HEK293T (cell line): Measurements from ENCODE around the gene MTM1.

Experiments
- CTCF ChIA-PET: fragments of 350-600 bp; formaldehyde crosslinking; extraction: SDS; loops from one replicate; lab custom pipeline; 2021; ENCODE audit warnings: antibody characterized with exemption, inconsistent platforms; lab: Yijun Ruan, JAX
- POLR2A ChIA-PET: fragments of 350-600 bp; formaldehyde crosslinking; extraction: SDS; loops from one replicate; lab custom pipeline; 2020; ENCODE audit warnings: antibody characterized with exemption, inconsistent platforms; lab: Yijun Ruan, JAX
- DNase-seq: peaks from one replicate; pipeline ENCODE4 v3.0.0; 2012; ENCODE audit warnings: mixed read lengths; ENCODE audit errors: extremely low spot score
- ARNT ChIP-seq: fragments of 450-650 bp; IDR thresholded peaks from 2 replicates; pipeline ENCODE4 v1.6.1; 2017; ENCODE audit warnings: mild to moderate bottlenecking
- BHLHE40 ChIP-seq: fragments of 450-650 bp; IDR thresholded peaks from 2 replicates; pipeline ENCODE4 v1.6.1; 2016; ENCODE audit warnings: mild to moderate bottlenecking, moderate library complexity, borderline replicate concordance
- CTBP1 ChIP-seq: fragments of 450-650 bp; IDR thresholded peaks from 2 replicates; pipeline ENCODE4 v1.6.1; 2016; ENCODE audit warnings: borderline replicate concordance
- ELF4 ChIP-seq: fragments of 450-650 bp; IDR thresholded peaks from 2 replicates; pipeline ENCODE4 v1.6.1; 2017; ENCODE audit warnings: antibody characterized with exemption
- FOXA1 ChIP-seq: fragments of 450-650 bp; IDR thresholded peaks from 2 replicates; pipeline ENCODE4 v1.6.1; 2016; ENCODE audit warnings: mild to moderate bottlenecking
- FOXK2 ChIP-seq: fragments of 450-650 bp; IDR thresholded peaks from 2 replicates; pipeline ENCODE4 v1.6.1; 2016; ENCODE audit warnings: mild to moderate bottlenecking
- FOXM1 ChIP-seq: fragments of 450-650 bp; IDR thresholded peaks from 2 replicates; pipeline ENCODE4 v1.6.1; 2017; ENCODE audit warnings: mild to moderate bottlenecking, borderline replicate concordance
- HDGF ChIP-seq: fragments of 450-650 bp; IDR thresholded peaks from 2 replicates; pipeline ENCODE4 v1.6.1; 2017; ENCODE audit warnings: antibody characterized with exemption, borderline replicate concordance
- L3MBTL2 ChIP-seq: fragments of 450-650 bp; conservative IDR thresholded peaks from 2 replicates; pipeline ENCODE4 v1.6.1; 2016; ENCODE audit warnings: mild to moderate bottlenecking
- LEF1 ChIP-seq: fragments of 450-650 bp; IDR thresholded peaks from 2 replicates; pipeline ENCODE4 v1.6.1; 2017; ENCODE audit warnings: mild to moderate bottlenecking, borderline replicate concordance
- NFRKB ChIP-seq: fragments of 450-650 bp; IDR thresholded peaks from 2 replicates; pipeline ENCODE4 v1.6.1; 2016; ENCODE audit warnings: mild to moderate bottlenecking, moderate library complexity
- SP1 ChIP-seq: fragments of 450-650 bp; IDR thresholded peaks from 2 replicates; pipeline ENCODE4 v1.6.1; 2017
- SUZ12 ChIP-seq: fragments of 450-650 bp; IDR thresholded peaks from 2 replicates; pipeline ENCODE4 v1.6.1; 2016; ENCODE audit warnings: mild to moderate bottlenecking
- TARDBP ChIP-seq: fragments of 450-650 bp; IDR thresholded peaks from 2 replicates; pipeline ENCODE4 v1.6.1; 2016
- ZNF384 ChIP-seq: fragments of 450-650 bp; IDR thresholded peaks from 2 replicates; pipeline ENCODE4 v1.6.1; 2016
- TF ChIP-seq, protein P1 (sequence below): fragments of 450-650 bp; IDR thresholded peaks from 2 replicates; pipeline ENCODE4 v1.6.1; 2016

The MTM1 gene

DNA sequence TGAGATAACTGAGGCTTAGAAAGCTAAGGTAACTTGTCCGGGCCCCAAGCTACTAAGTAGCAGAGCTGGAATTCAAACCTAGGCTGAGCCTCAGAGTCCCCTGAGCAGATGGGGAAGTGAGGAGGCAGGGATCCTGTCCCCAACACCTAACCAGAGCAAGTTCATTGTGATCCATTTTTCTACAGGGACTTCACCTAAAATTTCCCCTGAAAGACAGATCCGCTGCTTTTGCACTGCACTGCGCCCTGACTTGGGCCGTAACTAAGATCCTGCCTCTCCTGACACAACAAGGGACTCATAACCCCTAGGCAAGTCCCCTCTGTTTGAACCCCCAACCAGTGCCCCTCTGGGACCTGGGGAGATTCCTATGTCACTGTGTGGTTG, 25.6 kb upstream of the MTM1 start:
- no peak for TF ChIP-seq SUZ12
- no peak for TF ChIP-seq FOXA1
- TF ChIP-seq SP1, result no peak
- no peak for TF ChIP-seq ZNF384
- no peak for TF ChIP-seq CTBP1
- no peak for TF ChIP-seq ARNT
- no peak for TF ChIP-seq ELF4
- no peak for TF ChIP-seq FOXM1
- TF ChIP-seq, protein P1, sequence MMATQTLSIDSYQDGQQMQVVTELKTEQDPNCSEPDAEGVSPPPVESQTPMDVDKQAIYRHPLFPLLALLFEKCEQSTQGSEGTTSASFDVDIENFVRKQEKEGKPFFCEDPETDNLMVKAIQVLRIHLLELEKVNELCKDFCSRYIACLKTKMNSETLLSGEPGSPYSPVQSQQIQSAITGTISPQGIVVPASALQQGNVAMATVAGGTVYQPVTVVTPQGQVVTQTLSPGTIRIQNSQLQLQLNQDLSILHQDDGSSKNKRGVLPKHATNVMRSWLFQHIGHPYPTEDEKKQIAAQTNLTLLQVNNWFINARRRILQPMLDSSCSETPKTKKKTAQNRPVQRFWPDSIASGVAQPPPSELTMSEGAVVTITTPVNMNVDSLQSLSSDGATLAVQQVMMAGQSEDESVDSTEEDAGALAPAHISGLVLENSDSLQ, result no peak
- TF ChIP-seq L3MBTL2, result no peak
- TF ChIP-seq HDGF, result no peak
- TF ChIP-seq NFRKB, result no peak
- ChIA-PET POLR2A (interaction anchor here (1.2 kb wide), 1 partner anchor 28 kb away, joined by 3 read pairs; no protein-coding TSS in a partner anchor), CTCF (no interaction called here)
- no peak for DNase-seq

DNA sequence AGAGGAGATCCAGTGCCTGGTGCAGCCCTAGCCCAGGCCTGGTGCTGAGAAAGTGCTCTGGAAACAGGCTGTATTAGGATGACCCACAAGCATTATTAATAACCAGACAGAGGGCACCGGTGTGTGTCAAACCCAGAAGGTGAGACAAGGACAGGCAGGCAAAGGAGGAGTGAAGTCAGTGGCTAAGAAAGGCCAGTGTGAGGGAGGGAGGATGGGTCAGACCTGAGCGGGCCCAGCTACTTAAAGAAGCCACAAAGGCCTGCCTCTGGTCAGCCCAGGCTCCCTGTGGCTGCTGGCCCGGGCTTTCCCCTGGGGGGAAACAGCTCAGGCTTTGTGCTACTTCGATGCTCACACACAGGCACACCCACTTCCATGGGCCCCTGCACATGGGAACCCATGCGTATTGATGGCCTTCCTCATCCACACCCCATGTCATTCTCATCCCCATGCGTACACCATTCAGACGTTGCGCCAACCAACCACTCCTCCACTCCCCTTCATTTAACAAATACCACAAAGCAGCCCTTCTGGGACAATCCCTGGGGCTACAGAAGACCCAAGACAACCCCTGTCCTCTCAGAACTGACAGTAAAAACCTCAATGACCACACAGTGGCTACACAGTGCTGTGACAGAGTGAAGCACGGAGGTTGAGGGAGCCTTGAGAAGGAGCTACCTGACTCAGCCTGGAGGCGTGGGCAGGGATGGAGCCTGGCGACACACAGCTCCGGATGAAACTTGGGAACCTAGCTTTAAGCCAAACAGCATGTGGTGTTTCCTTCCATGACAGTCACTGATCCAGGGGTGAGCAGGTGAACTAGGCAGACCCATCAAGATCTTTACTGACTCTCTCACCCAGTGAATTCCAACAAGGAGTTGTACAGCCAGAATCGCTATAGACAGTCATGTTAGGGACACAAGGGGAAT, 24.9 kb upstream of the MTM1 start:
- CTCF ChIA-PET, result interaction anchor here (0.6 kb wide), 1 partner anchor 50 kb away, joined by 3 read pairs; no protein-coding TSS in a partner anchor
- no peak for DNase-seq
- TF ChIP-seq ELF4 (no peak), TARDBP (no peak), CTBP1 (no peak), HDGF (no peak), L3MBTL2 (no peak), ZNF384 (no peak), FOXM1 (no peak), LEF1 (no peak), FOXA1 (no peak), FOXK2 (no peak), NFRKB (no peak), SUZ12 (no peak)
- TF ChIP-seq, protein P1, result no peak
- POLR2A ChIA-PET, result no interaction called here

DNA sequence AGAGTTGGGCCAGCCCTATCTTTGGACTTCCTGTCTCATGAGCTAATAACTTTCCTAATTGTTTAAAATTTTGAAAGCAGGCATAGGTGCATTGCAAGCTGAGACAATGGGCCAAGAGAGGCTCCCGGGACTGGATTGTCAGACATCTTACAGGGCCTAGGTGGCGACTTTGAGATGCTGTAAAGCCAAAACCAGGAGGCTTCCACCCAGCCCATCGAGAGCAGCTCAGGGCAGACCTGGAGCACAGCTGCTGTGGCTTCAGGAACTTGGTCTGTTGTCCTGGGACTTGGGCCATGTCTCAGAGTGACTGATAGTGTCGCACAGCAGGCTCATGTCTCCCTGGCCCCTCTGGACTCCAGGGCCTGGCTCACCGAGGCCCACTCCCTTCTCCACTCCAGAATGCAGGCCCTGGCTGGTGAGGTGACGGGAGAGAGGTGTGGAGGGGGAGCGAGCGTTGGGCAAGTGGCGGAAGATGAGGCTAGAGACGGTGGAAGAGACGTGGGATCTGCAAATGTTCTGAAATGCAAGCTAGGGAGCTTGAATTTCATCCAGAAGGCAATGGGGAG, 24.1 kb upstream of the MTM1 start:
- ChIA-PET CTCF (no interaction called here), POLR2A (no interaction called here)
- peak; percentile 42 for DNase-seq
- TF ChIP-seq FOXK2 (no peak), SP1 (no peak), L3MBTL2 (no peak), ARNT (no peak), FOXA1 (no peak)
- TF ChIP-seq, protein P1, result no peak

DNA sequence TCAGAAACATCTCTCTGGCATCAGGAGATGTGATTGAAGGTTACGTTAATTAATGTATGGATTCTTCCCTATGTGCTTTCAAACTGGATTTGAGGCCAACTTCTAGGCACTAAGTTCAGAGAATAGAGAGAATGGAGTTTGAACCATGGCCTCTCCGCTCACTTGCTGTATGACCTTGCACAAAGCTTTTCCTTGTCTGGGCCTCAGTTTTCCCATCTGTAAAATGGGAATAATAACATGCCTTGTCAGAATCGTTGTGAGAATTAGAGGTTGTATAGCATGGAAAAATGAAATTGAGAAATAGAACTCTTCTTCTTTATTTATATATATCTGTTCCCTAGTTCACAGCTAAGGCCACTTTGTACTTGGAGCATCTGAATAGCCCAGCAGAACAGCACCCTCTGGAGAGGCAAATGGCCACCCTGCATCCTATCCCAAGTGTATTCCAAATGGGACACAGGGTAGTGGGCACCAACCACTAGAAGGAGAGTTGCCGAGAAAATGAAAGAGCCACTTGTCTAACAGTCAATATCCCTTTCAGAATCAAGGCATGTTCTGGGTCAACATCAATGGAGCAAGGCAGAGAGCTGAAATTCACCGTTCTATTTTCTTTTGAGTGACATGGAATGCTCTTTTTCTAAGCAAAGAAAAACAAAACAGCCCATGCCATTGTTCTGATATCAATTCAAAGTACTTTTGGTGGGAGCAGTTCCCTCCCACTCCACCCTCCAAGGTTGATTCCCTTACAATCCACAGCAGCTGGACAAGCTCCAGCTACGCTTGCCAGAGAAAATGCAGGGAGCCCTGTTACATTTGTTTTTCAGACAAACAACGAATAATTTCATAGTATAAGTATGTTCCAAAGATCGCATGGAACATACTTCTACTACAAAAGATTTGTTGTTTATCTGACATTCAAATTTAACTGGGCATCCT, 23.3 kb upstream of the MTM1 start:
- POLR2A ChIA-PET, result no interaction called here
- CTCF ChIA-PET, result no interaction called here
- no peak for DNase-seq

More for the DNA sequence above, 23.3 kb upstream of the MTM1 start:
- TF ChIP-seq ARNT (no peak), FOXA1 (no peak), BHLHE40 (no peak), SUZ12 (no peak), LEF1 (no peak), SP1 (no peak), FOXK2 (no peak), HDGF (no peak), NFRKB (no peak), ELF4 (no peak), TARDBP (no peak), CTBP1 (no peak), L3MBTL2 (no peak), ZNF384 (no peak), FOXM1 (no peak)
- TF ChIP-seq, protein P1, result no peak
